Ovary (tissue), 3 donors: ENCODE data around the gene MUC3A.

Experiments
- CTCF ChIP-seq, 3 donors: fragments of 450-650 bp in 2 of 3; fragments of 200-600 bp in 1 of 3; IDR thresholded peaks; one replicate each; pipeline versions ENCODE4 v1.5.1 to v1.8.0; 2016 to 2022; ENCODE audit warnings: antibody characterized with exemption in 3 of 3, mild to moderate bottlenecking in 1 of 3
- POLR2A ChIP-seq: fragments of 450-650 bp; IDR thresholded peaks from one replicate; pipeline ENCODE4 v1.6.1; 2017; ENCODE audit warnings: antibody characterized with exemption, mild to moderate bottlenecking, moderate library complexity
- donor health status: DM: no; HTN: no; CAD: no.

GRCh38 chr7:100914879-100915447 is 34.4 kb upstream of the MUC3A start:
- TF ChIP-seq CTCF (IDR thresholded peaks at IDR 0.05) (no peak), POLR2A (no peak)
